Measurements from ENCODE around the gene SCO2. TPM values are rescaled to one million over a fixed set of nuclear protein-coding genes. Genes with fewer than 3 reads are reported as not detected.

SCO2 gene
- total and polyA plus RNA-seq, 2 of the 13 experiments (the other 11 are each of a cell fraction or from before 2014, with no cell fraction given) = 0.32 to 3.7 TPM

DNA sequence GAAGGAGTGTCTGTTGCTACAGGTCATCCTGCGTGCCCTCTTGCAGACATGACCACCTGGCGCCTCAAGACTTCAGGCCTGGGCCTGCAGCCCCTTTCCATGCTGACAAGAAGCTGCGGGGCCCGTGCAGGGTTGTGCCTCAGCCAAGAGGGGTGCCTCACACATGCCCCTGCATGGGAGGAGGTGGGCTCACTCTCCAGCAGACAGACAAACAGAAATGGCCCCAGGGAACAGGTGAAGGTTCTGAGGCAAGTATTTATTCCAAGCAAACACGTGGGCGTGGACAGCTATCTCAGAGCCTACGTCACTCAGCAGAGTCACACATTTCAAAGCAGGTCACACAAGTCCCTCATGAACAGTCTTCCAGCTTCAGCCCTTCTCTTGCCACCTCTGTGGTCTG lies 43.2 kb upstream of the SCO2 start (continued):
- TF ChIP-seq, protein P1, sequence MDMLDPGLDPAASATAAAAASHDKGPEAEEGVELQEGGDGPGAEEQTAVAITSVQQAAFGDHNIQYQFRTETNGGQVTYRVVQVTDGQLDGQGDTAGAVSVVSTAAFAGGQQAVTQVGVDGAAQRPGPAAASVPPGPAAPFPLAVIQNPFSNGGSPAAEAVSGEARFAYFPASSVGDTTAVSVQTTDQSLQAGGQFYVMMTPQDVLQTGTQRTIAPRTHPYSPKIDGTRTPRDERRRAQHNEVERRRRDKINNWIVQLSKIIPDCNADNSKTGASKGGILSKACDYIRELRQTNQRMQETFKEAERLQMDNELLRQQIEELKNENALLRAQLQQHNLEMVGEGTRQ (IDR thresholded peaks at IDR 0.05; ENCODE audit: low read depth, low read length) = 0 out of 2 replicates have a peak, but pooled peaks have one; percentile 29
- TF ChIP-seq, protein P1 (CRISPR knock-in tag; IDR thresholded peaks at IDR 0.05; ENCODE audit: borderline replicate concordance) = no peak; the same call in 1 of the 2 replicates
- no peak for TF ChIP-seq ZNF274 (CRISPR knock-in tag; IDR thresholded peaks at IDR 0.05)
- TF ChIP-seq FOXA1 (IDR thresholded peaks at IDR 0.05) = no peak
- peak; percentile 3; the same call in 1 of the 2 replicates for TF ChIP-seq FOXA1 (CRISPR knock-in tag; IDR thresholded peaks at IDR 0.05)
- peak; percentile 64; the same call in 1 of the 2 replicates for TF ChIP-seq ZBTB21 (CRISPR knock-in tag; IDR thresholded peaks at IDR 0.05)
- TF ChIP-seq, protein P2, sequence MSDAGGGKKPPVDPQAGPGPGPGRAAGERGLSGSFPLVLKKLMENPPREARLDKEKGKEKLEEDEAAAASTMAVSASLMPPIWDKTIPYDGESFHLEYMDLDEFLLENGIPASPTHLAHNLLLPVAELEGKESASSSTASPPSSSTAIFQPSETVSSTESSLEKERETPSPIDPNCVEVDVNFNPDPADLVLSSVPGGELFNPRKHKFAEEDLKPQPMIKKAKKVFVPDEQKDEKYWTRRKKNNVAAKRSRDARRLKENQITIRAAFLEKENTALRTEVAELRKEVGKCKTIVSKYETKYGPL (CRISPR knock-in tag; IDR thresholded peaks at IDR 0.05) = no peak
- 0 out of 2 replicates have a peak, but pooled peaks have one; percentile 0 for TF ChIP-seq ZNF292 (CRISPR knock-in tag; IDR thresholded peaks at IDR 0.05; ENCODE audit: borderline replicate concordance, low read depth)
- TF ChIP-seq GATAD1 (CRISPR knock-in tag; IDR thresholded peaks at IDR 0.05) = 0 out of 2 replicates have a peak, but pooled peaks have one; percentile 8
- TF ChIP-seq, protein P3, sequence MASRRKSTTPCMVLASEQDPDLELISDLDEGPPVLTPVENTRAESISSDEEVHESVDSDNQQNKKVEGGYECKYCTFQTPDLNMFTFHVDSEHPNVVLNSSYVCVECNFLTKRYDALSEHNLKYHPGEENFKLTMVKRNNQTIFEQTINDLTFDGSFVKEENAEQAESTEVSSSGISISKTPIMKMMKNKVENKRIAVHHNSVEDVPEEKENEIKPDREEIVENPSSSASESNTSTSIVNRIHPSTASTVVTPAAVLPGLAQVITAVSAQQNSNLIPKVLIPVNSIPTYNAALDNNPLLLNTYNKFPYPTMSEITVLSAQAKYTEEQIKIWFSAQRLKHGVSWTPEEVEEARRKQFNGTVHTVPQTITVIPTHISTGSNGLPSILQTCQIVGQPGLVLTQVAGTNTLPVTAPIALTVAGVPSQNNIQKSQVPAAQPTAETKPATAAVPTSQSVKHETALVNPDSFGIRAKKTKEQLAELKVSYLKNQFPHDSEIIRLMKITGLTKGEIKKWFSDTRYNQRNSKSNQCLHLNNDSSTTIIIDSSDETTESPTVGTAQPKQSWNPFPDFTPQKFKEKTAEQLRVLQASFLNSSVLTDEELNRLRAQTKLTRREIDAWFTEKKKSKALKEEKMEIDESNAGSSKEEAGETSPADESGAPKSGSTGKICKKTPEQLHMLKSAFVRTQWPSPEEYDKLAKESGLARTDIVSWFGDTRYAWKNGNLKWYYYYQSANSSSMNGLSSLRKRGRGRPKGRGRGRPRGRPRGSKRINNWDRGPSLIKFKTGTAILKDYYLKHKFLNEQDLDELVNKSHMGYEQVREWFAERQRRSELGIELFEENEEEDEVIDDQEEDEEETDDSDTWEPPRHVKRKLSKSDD (CRISPR knock-in tag; IDR thresholded peaks at IDR 0.05; ENCODE audit: low read depth) = peak; percentile 64; the same call in 1 of the 2 replicates
- no peak for TF ChIP-seq ASH2L (IDR thresholded peaks at IDR 0.05; ENCODE audit: insufficient read length, low read depth, low read length)
- 0 out of 2 replicates have a peak, but pooled peaks have one; percentile 32 for TF ChIP-seq TBX2 (CRISPR knock-in tag; IDR thresholded peaks at IDR 0.05; ENCODE audit: borderline replicate concordance)
- TF ChIP-seq HIVEP1 (CRISPR knock-in tag; IDR thresholded peaks at IDR 0.05) = no peak
- no peak for TF ChIP-seq ZNF251 (CRISPR knock-in tag; IDR thresholded peaks at IDR 0.05)
- peak; percentile 5; the same call in 1 of the 2 replicates for TF ChIP-seq BCL6 (CRISPR knock-in tag; IDR thresholded peaks at IDR 0.05)
- TF ChIP-seq ERF (CRISPR knock-in tag; IDR thresholded peaks at IDR 0.05) = peak; percentile 12; the same call in 1 of the 2 replicates
- peak; percentile 41 for TF ChIP-seq RARA (CRISPR knock-in tag; IDR thresholded peaks at IDR 0.05)
- 0 out of 2 replicates have a peak, but pooled peaks have one; percentile 45 for TF ChIP-seq POLR2AphosphoS5 (IDR thresholded peaks at IDR 0.05; ENCODE audit: low read depth, low read length)
- TF ChIP-seq JDP2 (CRISPR knock-in tag; IDR thresholded peaks at IDR 0.05; ENCODE audit: borderline replicate concordance) = no peak
- peak; percentile 16 for TF ChIP-seq HNRNPH1 (optimal IDR thresholded peaks at IDR 0.05; ENCODE audit: low read depth, low read length)
- TF ChIP-seq CBFB (CRISPR knock-in tag; IDR thresholded peaks at IDR 0.05) = no peak
- TF ChIP-seq HOXA9 (CRISPR knock-in tag; IDR thresholded peaks at IDR 0.05; ENCODE audit: borderline replicate concordance) = no peak
- peak in 1 of 2 experiments; percentile 29; a peak in 1 of 4 replicates for TF ChIP-seq EP300 (IDR thresholded peaks at IDR 0.05; ENCODE audit: low read depth in 2 of 2, low read length in 2 of 2)
- TF ChIP-seq EP300 (CRISPR knock-in tag; IDR thresholded peaks at IDR 0.05; ENCODE audit: borderline replicate concordance) = no peak
- TF ChIP-seq ZBTB7B (CRISPR knock-in tag; IDR thresholded peaks at IDR 0.05) = 0 out of 2 replicates have a peak, but pooled peaks have one; percentile 61
- TF ChIP-seq SP5 (CRISPR knock-in tag; IDR thresholded peaks at IDR 0.05; ENCODE audit: borderline replicate concordance, low read depth) = 0 out of 2 replicates have a peak, but pooled peaks have one; percentile 31
- TF ChIP-seq ZNF160 (CRISPR knock-in tag; IDR thresholded peaks at IDR 0.05) = no peak
- TF ChIP-seq FOXC1 (CRISPR knock-in tag; IDR thresholded peaks at IDR 0.05; ENCODE audit: borderline replicate concordance) = 0 out of 2 replicates have a peak, but pooled peaks have one; percentile 36

Measured in HepG2 (cell line).